Rectal smooth muscle tissue (tissue), 1 donor: ENCODE measurements around the gene VPS52.
A peak's percentile ranks its signal among the peaks of the same experiment; 100 is the strongest.

Experiments used
- H3K27ac ChIP-seq: one replicate; pipeline ENCODE4 v1.7.0; 2013; ENCODE audit warnings: low read depth, low read length, inconsistent platforms
- H3K27me3 ChIP-seq: one replicate; pipeline ENCODE4 v1.7.0; 2013; ENCODE audit warnings: low read length; ENCODE audit not compliant: control insufficient read depth, insufficient read depth
- H3K36me3 ChIP-seq: one replicate; pipeline ENCODE4 v1.7.0; 2013; ENCODE audit warnings: low read length; ENCODE audit not compliant: control insufficient read depth, insufficient read depth
- H3K4me1 ChIP-seq: one replicate; pipeline ENCODE4 v1.7.0; 2013; ENCODE audit warnings: low read length; ENCODE audit not compliant: control insufficient read depth, insufficient read depth
- H3K4me3 ChIP-seq: one replicate; pipeline ENCODE4 v1.7.0; 2013; ENCODE audit warnings: low read length
- H3K9ac ChIP-seq: one replicate; pipeline ENCODE4 v1.7.0; 2013; ENCODE audit warnings: low read length

VPS52 gene

GRCh38 chr6:33297956-33298772 lies 26.5 kb upstream of the VPS52 start:
- no peaks in the 10 kb centered on the region for H3K27me3 ChIP-seq
- H3K4me3 ChIP-seq, result peak overlapping the region; percentile 82
- H3K9ac ChIP-seq, result peak overlapping the region; percentile 51
- peaks cover 15% of the 10 kb centered on the region for H3K36me3 ChIP-seq
- H3K27ac ChIP-seq, result peak overlapping the region; percentile 90
- peaks cover 5% of the 10 kb centered on the region for H3K4me1 ChIP-seq

- Histone ChIP-seq H3K36me3 (peaks cover 15% of the 10 kb centered on the region), H3K27me3 (no peaks in the 10 kb centered on the region), H3K27ac (peak overlapping the region; percentile 74), H3K4me3 (peak overlapping the region; percentile 56), H3K9ac (no peak overlapping the region), H3K4me1 (peaks cover 5% of the 10 kb centered on the region)
Measured at GRCh38 chr6:33297406-33297955, 25.8 kb upstream of the VPS52 start.

GRCh38 chr6:33296797-33297405 lies 25.2 kb upstream of the VPS52 start:
- Histone ChIP-seq H3K4me1 (peaks cover 5% of the 10 kb centered on the region), H3K36me3 (peaks cover 18% of the 10 kb centered on the region), H3K27me3 (no peaks in the 10 kb centered on the region), H3K4me3 (peak overlapping the region; percentile 56), H3K27ac (no peak overlapping the region), H3K9ac (no peak overlapping the region)

GRCh38 chr6:33295621-33296369 lies 24.1 kb upstream of the VPS52 start:
- no peaks in the 10 kb centered on the region for H3K27me3 ChIP-seq
- no peak overlapping the region for H3K27ac ChIP-seq
- H3K36me3 ChIP-seq, result peaks cover 18% of the 10 kb centered on the region
- H3K4me1 ChIP-seq, result peaks cover 5% of the 10 kb centered on the region
- no peak overlapping the region for H3K9ac ChIP-seq
- H3K4me3 ChIP-seq, result no peak overlapping the region

- Histone ChIP-seq H3K36me3 (peaks cover 18% of the 10 kb centered on the region), H3K4me1 (peaks cover 13% of the 10 kb centered on the region), H3K27ac (no peak overlapping the region), H3K27me3 (no peaks in the 10 kb centered on the region), H3K9ac (no peak overlapping the region), H3K4me3 (no peak overlapping the region)
Measured at GRCh38 chr6:33294086-33294823, 22.6 kb upstream of the VPS52 start.

- H3K36me3 ChIP-seq, result peaks cover 18% of the 10 kb centered on the region
- H3K4me3 ChIP-seq, result no peak overlapping the region
- peaks cover 19% of the 10 kb centered on the region for H3K4me1 ChIP-seq
- H3K27ac ChIP-seq, result no peak overlapping the region
- H3K27me3 ChIP-seq, result no peaks in the 10 kb centered on the region
- H3K9ac ChIP-seq, result no peak overlapping the region
Measured at GRCh38 chr6:33292996-33293682, 21.5 kb upstream of the VPS52 start.

GRCh38 chr6:33290459-33290858 lies 18.8 kb upstream of the VPS52 start:
- H3K4me3 ChIP-seq, result peak overlapping the region; percentile 66

GRCh38 chr6:33289784-33290315 lies 18.2 kb upstream of the VPS52 start:
- Histone ChIP-seq H3K36me3 (peaks cover 20% of the 10 kb centered on the region), H3K27ac (peak overlapping the region; percentile 65), H3K9ac (peak overlapping the region; percentile 36), H3K4me1 (peaks cover 18% of the 10 kb centered on the region), H3K27me3 (no peaks in the 10 kb centered on the region), H3K4me3 (peak overlapping the region; percentile 66)

More at GRCh38 chr6:33290459-33290858, 18.8 kb upstream of the VPS52 start:
- peaks cover 18% of the 10 kb centered on the region for H3K4me1 ChIP-seq
- H3K27ac ChIP-seq, result no peak overlapping the region
- peaks cover 20% of the 10 kb centered on the region for H3K36me3 ChIP-seq
- H3K27me3 ChIP-seq, result no peaks in the 10 kb centered on the region
- H3K9ac ChIP-seq, result no peak overlapping the region

- H3K27me3 ChIP-seq, result no peaks in the 10 kb centered on the region
- peaks cover 18% of the 10 kb centered on the region for H3K4me1 ChIP-seq
- H3K36me3 ChIP-seq, result peaks cover 19% of the 10 kb centered on the region
- H3K27ac ChIP-seq, result peak within 1 kb of the TSS; percentile 65
- peak within 1 kb of the TSS; percentile 40 for H3K9ac ChIP-seq
- peak within 1 kb of the TSS; percentile 66 for H3K4me3 ChIP-seq
Measured at GRCh38 chr6:33288921-33289783, 17.5 kb upstream of the VPS52 start, which contains the start of the genes PFDN6 and WDR46. Gene PFDN6 (plus strand): TSS chr6:33289601. CDS start chr6:33289857, 256 bp downstream. Gene WDR46 (minus strand): TSS chr6:33289239. CDS start chr6:33289170, 69 bp downstream.

- Histone ChIP-seq H3K36me3 (peaks cover 11% of the 10 kb centered on the region), H3K4me3 (peak overlapping the region; percentile 66), H3K9ac (peak overlapping the region; percentile 13), H3K27me3 (no peaks in the 10 kb centered on the region), H3K27ac (peak overlapping the region; percentile 65), H3K4me1 (peaks cover 18% of the 10 kb centered on the region)
Measured at GRCh38 chr6:33288141-33288920, 16.7 kb upstream of the VPS52 start.
